Measurements from ENCODE around the gene JUN.
A peak's percentile ranks its signal among the peaks of the same experiment; 100 is the strongest.

JUN gene

GRCh38 chr1:58783993-58784757 lies at the start of gene JUN:
Gene JUN (minus strand): TSS chr1:58784047. CDS start chr1:58783070, 977 bp downstream.
- peak; percentile 88 for DNase-seq

DNA sequence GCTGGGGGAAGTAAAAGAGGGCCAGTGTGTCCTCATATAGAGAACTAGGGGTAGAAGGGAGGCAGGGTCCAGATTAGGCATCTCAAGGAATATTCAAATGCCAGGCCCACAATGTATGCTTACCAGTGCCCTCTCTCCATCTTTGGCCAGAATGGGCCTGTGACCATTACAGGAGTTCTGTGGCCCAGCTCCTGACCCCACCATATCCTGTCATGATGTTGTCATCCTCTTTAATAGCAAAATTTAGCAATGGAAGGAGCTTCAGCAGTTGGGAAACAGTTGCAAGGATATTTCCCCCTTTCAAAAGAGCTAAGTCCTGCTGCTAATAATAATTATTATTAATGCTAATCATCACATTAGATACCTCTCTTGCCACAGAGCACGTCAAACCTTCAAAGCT lies 49.3 kb upstream of the JUN start:
- no peak for DNase-seq

DNA sequence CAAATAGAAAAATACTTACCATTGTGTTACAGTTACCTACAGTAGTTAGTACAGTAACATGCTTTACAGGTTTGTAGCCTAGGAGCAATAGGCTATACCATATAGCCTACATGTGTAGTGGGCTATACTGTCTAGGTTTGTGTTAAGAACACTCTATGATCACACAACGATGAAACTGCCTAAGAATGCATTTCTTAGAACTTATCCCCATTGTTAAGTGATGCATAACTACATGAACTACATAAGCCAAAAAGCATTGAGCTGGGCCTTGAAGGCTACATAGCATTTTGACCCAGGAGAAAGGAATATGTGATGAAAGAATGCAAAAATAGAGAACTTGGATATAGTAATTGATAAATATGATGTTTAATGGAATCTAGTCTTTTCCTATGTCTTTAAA lies 46.4 kb upstream of the JUN start:
- no peak for DNase-seq

- DNase-seq: no peak
These were observed 46.0 kb upstream of the JUN start for GRCh38 chr1:58829866-58830265.

GRCh38 chr1:58827298-58827697 lies 43.5 kb upstream of the JUN start:
- DNase-seq: no peak

DNA sequence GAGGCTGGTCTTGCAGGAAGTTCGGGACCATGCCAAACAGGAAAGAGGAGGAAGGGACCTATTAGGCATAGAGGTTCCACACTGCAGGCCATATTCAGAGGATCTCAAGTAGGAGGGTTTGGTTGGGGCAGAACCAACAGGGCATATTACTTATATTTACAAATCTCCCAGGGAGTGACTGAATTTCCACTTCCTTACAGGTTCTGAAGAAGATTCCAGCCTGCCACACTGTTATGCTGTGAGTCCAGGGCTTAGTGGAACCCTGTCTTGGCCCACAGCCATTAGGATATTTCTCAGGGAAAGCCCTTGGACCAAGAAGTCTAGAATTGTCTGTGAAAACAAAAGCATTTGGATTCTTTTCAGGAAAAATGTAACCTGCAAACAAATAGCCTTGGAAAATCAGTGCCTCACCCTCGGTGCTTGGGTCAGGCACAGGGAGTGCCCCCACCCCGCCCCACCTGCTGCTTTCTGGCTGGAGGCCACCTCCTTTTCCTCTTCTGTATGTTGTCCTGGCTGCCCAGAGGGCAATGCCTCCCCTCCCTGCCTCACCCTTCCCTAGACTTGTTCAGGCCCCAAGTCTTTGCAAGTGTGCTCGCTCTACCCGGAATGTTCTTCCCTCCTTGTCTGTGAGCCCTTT lies 41.0 kb upstream of the JUN start:
- no peak for DNase-seq

GRCh38 chr1:58823481-58824010 lies 39.7 kb upstream of the JUN start:
- DNase-seq: no peak

DNA sequence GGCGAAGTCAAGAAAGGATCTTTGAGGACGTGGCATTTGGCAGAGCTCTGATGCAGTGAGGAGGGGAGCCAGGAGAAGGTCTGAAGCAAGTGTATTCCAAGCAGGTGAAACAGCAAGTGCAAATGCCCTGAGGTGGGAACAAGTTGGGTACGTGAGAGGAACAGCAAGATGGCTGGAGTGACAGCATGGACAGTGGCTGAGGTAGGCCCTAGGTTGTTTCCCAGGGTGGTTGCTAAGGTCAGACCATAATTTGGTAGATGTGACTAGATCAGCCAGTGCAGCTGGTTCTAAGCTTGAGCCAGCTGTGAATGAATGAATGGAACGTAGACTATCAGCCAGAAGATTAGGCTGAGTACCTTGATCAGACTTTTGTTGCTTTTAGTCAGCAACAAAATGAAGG lies 37.5 kb upstream of the JUN start:
- no peak for DNase-seq

GRCh38 chr1:58818976-58819375 lies 35.1 kb upstream of the JUN start:
- DNase-seq: no peak

DNA sequence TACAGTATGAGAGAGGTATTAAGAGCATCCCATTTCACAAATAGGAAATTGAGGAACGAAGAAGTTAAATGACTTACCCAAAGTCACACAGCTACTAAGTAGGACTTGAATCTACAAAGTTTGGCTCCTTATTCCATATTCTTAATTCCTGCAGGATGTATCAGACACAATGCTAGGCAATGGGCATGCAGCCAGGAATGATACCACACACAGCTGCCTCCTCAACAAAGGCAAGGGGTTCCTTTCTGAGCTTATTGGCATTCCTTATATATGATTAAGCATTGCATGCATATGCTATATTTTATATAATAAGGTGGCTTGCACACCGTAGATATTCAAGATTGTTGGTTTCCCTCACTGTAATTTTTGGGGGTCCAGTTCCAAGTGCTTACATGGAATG lies 34.2 kb upstream of the JUN start:
- DNase-seq: no peak

DNA sequence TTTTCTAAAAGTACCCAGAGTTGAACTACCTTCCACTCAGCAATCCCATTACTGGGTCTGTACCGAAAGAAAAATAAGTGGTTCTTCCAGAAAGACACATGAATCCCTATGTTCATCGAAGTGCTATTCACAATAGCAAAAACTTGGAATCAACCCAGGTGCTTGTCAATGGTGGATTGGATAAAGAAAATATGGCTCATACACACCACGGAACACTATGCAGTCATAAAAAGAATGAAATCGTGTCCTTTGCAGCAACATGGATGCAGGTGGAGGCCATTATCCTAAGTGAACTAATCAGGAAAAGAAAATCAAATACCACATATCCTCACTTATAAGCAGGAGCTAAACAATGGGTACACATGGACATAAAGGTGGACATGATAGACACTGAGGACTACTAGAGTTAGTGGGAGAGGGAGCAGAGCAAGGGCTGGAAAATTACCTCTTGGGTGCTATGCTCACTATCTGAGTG lies 32.9 kb upstream of the JUN start:
- no peak for DNase-seq

GRCh38 chr1:58816072-58816746 lies 32.4 kb upstream of the JUN start:
- DNase-seq: peak; percentile 60

- DNase-seq: no peak
These were observed 31.8 kb upstream of the JUN start for GRCh38 chr1:58815686-58816071.

GRCh38 chr1:58815069-58815685 lies 31.3 kb upstream of the JUN start:
- peak; percentile 51 for DNase-seq

- DNase-seq: no peak
These were observed 30.6 kb upstream of the JUN start for GRCh38 chr1:58814251-58815068.

DNA sequence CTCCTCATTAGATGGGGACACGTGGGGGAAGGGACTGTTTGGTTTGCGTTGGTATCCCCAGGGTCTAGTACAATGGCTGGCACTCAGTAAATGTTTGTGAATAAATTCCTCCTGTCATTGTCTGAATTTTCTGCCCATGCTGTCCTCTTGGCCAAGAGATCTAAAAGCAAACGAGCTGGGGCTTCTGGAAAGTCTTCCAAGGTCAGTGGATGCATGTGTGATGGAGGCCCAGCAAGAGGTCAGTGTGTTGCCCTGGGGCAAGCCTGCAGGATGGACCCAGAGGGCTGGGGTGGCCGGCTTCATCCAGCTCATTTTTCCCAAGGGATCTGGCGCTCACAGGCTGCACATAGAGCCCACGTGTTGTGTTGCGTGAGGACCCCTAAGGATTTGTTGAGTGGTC lies 30.0 kb upstream of the JUN start:
- no peak for DNase-seq

DNA sequence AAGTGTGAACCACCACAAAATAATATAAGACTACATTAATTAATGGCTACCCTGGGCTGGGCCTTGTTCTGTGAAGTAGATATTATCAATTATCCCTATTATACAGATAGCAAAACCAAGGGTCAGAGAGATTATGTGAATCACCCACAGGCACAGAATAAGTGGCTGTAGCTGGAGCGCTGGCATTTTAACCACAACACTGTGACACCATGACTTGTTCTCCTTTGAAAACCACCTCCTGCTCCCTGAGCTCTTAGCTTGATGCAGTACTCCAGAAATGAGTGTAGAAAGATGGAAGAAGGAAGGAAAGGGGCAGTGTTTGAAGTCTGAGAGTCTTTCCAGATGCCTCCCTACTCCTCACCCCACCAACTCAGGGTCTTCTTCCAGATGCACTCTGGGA lies 29.5 kb upstream of the JUN start:
- DNase-seq: no peak

DNA sequence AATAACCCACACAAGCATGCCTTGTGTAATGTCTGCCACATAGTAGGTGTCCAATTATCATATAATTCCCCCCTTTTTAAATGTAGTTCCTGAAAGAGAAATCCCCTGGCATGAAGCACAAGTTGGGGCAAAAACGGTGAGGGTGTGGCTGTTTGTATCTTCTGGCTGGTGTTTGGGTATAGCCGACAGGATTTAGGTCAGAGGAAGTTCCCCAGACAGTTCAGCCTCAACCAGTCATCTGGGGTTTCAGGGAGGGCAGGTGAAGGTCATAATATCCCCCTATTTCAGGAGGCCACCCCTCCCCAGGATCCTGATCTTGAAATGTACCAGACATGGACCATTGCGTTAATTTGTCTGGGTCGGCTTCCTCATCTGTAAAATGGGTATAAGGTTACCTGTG lies 29.1 kb upstream of the JUN start:
- no peak for DNase-seq

DNA sequence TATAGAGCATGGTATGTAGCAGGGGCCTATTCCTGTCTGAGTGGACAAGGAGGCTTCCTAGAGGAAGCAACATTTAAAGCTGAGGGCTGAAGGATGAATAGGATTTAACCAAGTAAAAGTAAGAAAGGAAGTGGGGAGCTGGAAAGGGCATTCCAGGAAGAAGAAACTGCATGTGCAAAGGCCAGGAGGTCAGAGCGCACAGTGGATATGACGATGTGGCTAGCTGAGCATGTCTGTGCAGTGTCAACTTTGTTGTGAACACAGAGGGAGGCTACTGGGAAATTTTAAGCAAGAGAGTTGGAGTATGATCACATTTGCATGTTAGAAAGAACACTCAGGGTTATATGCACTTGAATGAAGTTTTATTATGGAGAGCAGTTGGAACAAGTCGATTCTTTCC lies 28.6 kb upstream of the JUN start:
- DNase-seq: no peak

DNA sequence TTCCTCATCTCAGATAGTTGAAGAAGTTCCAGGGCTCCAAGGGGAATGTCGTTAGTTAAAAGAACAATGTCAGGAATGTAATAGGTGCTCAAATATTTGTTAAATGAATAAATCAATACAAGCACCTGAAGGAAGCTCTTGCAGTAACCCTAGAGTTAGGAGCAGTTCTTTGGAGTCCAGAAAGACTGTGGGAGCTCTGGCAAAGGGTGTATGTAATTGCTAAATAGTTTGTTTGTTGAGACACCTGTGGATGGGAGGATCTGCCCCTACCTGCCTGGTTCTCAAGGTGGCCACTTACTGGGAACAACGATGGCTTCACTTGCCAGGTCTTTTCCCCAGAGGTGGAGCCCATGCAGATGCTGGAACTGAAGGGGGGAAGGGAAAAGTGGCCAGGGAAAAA lies 27.5 kb upstream of the JUN start:
- no peak for DNase-seq

DNA sequence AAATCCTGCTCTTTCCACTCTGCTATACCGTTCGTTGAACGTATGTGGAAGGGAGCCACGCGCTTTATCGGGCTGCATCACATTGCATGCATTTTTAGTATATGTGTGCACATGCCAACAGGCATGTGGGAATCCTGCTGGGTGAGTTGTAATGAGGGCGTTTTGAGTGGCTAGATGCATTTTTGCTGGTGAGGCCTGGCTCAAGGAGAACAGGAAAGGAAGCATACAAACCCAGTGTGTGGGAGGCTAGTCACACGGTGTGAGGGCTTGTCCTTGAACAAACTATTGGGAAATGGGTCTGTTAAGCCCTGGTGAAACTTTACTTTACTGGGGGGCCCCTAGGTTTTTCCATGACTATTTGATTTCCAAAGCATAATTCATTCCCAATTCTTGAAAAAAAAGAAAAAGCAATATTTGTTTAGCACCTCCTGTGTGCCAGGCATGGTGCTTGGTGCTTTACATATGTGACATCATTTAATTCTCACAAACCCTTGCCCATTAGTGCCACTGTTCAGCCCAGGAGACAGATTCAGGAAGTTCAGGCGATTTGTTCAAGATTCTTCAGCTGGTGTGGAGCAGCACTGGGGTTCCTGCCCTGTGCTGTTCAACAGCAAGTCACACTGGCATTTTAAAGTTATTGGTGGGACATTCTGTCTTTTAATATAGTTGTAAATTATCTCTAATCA lies 25.6 kb upstream of the JUN start:
- no peak for DNase-seq

GRCh38 chr1:58808077-58808476 lies 24.2 kb upstream of the JUN start:
- DNase-seq: no peak
